Activated T-cell treated with anti-CD3 and anti-CD28 coated beads, Interleukin-2, amount 50 U/mL, for 72 hours (primary cell): ENCODE data around the gene ZBTB42. TPM values are rescaled to one million over a fixed set of nuclear protein-coding genes. Genes with fewer than 3 reads are reported as not detected.

Experiments
- ATAC-seq, 2 donors: fragments of 150-1000 bp; cut with Tn5 transposase; replicated peaks in 1 of 2; 2 replicates each; pipeline ENCODE4 v1.10.0; 2021; ENCODE audit warnings: moderate library complexity in 2 of 2, mild to moderate bottlenecking in 1 of 2
- DNase-seq, 2 donors: peaks; one replicate each; pipeline ENCODE4 v3.0.0; 2021 to 2022; ENCODE audit warnings: mixed read lengths in 1 of 2
- H3K27ac Mint-ChIP-seq: one replicate; pipeline ENCODE4 v1.8.0; 2022; ENCODE audit warnings: mild to moderate bottlenecking, moderate library complexity, mixed read lengths
- H3K27me3 Mint-ChIP-seq: one replicate; pipeline ENCODE4 v1.8.0; 2022; ENCODE audit warnings: low read depth, mixed read lengths
- H3K36me3 Mint-ChIP-seq, 2 donors: one replicate each; pipeline ENCODE4 v1.8.0; 2022; ENCODE audit warnings: mixed read lengths in 2 of 2, mild to moderate bottlenecking in 1 of 2; ENCODE audit not compliant: insufficient read depth in 2 of 2
- H3K4me1 Mint-ChIP-seq: one replicate; pipeline ENCODE4 v1.8.0; 2022; ENCODE audit warnings: low read depth, mixed read lengths
- H3K4me3 Mint-ChIP-seq, 2 donors: one replicate each; pipeline ENCODE4 v1.8.0; 2022; ENCODE audit warnings: mild to moderate bottlenecking in 2 of 2, mixed read lengths in 2 of 2, moderate library complexity in 2 of 2
- H3K9me3 Mint-ChIP-seq, 2 donors: one replicate each; pipeline ENCODE4 v1.8.0; 2022; ENCODE audit warnings: mixed read lengths in 2 of 2
- total RNA-seq, 2 donors: library from RNA; stranded (reverse); gene quantifications; one replicate each; pipeline ENCODE4 v1.2.3, GENCODE V29; 2022

ZBTB42 gene
- total RNA-seq, 2 donors from 2014 or later, result 2.5 to 3.0 TPM

DNA sequence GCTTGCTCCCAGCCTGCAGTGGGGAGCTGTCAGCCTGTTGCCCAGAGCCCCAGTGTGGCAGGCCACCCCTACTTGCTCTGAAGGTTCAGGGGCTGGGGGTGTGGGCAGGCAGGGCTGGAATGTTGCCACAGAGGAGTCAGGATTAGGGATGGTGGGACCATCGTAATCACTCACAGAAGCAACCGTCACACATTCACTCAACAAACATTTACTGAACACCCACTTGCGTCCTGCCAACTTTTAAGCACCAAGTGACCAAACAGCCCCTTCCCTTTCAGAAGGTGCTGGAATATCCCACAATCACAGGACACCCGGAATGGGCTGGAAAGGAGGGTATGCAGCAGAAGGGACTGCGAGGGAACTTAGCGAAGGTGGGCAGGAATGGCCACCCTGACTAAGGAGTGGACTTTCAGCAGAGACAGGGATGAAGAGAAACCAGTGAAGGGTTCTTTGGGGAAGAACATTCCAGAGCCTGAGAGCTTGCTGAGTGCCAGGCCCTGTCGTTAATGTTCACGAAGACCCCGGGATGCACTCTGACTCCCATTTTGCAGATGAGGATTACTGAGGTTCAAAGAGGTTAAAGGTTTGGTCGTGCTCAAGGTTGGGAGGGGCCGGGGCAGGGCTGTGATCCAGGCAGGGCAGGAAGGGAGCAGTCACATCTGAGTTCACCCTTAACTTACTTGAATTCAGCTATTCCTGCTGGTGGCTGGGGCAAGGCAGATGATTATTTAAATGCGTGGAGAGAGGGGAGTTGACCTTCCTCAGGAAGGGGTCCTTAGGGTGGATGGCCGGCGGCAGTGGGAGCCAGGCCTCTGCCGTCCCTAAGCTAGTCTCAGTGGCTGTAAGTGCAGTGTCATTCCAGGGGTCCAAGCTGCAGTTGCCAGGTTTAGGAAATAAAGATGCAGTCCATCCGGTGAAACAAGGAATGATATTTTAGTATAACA, 2.3 kb upstream of the ZBTB42 start:
- no peak overlapping the region for H3K27ac Mint-ChIP-seq
- no peaks in the 10 kb centered on the region for H3K27me3 Mint-ChIP-seq

DNA sequence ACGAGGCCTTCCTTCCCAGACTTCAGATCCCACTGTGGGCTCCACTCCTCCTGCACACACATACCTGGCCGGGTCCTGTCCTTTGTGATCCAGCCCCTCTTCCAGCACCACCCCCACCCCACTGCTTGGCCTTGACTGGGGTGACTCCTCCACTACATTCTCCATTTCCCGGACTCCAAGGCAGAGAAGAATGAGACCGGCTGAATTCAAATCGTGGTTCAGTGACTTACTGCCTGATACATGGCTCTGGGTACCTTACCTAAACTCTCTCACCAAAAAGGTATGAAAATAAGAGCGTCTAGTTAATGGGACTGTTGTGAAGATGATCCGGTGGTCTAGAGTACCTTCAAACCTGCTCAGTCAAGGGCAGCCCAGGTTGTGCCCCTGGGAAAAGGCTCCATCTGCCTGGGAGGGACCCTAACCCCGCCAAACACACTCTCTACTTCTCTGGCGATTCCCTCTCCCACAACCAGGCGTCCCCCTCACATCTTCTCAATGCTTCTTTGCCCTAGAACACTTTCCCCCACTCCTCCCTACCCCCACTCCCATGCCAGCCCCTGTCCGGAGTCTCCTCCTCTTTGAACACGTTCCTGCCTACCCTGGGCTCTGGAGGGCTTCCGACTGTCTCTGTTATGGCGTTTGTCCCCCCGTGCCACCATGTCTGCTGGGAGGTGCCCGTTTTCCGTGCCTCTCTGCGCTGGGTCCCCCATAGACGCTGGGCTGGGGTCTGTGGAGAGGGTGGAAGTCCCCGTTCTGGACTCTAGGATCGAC, 1.5 kb upstream of the ZBTB42 start:
- no peaks in the 10 kb centered on the region for H3K9me3 Mint-ChIP-seq
- H3K27ac Mint-ChIP-seq, result peak overlapping the region; percentile 57
- no peak for ATAC-seq
- no peak for DNase-seq
- no peaks in the 10 kb centered on the region for H3K27me3 Mint-ChIP-seq
- no peaks in the 10 kb centered on the region for H3K36me3 Mint-ChIP-seq
- peaks cover 40% of the 10 kb centered on the region for H3K4me1 Mint-ChIP-seq
- peak overlapping the region; percentile 44 to 74 for H3K4me3 Mint-ChIP-seq

More for the DNA sequence above, 2.3 kb upstream of the ZBTB42 start:
- Mint-ChIP-seq H3K9me3 (no peaks in the 10 kb centered on the region), H3K4me1 (peaks cover 48% of the 10 kb centered on the region), H3K4me3 (peak overlapping the region in 1 of 2 donors; percentile 74), H3K36me3 (no peaks in the 10 kb centered on the region)
- ATAC-seq (no peak), DNase-seq (no peak)

DNA sequence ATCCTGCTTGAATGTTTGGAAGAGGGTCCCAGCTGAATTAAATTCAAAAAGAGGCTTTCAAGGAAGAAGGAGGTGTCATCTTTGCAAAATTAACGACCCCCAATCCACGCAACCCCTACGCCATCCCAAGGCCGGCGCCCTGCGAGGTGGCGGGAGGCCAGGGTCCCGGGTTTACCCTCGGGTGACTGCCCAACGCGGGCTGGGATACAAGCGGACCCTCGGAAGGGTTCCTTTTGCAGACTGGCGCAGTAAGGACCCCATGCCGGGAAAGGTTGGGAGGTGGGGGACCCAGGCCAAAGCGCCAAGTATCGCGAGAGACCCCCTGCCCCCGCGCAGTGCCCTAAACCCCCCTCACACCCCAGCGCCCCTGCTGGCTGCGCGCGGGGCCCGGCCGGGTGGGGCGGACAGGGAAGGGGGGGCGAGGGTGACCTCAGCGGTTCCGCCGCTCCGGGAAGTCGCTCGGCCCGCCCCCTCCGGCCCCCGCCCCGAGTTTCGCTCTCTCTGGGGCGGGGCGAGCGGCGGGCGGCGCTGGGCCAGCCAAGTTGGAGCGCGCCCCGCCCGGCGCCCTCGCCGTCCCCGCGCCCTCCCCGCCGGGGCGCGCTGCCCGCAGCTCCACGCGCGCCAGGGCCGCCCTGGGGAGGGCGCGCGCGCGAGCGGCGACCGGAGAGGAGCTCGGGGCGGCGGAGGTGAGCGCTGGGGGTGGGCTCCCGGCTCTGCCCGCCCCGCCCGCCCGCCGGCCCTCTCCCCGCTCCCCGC, 708 bp upstream of the ZBTB42 start:
- Mint-ChIP-seq H3K4me3 (peak overlapping the region; percentile 44 to 74), H3K36me3 (no peaks in the 10 kb centered on the region), H3K27ac (peak overlapping the region; percentile 57), H3K9me3 (no peaks in the 10 kb centered on the region), H3K27me3 (no peaks in the 10 kb centered on the region), H3K4me1 (peaks cover 36% of the 10 kb centered on the region)
- peak; percentile 84 to 86 for DNase-seq
- ATAC-seq, result peak; percentile 77

DNA sequence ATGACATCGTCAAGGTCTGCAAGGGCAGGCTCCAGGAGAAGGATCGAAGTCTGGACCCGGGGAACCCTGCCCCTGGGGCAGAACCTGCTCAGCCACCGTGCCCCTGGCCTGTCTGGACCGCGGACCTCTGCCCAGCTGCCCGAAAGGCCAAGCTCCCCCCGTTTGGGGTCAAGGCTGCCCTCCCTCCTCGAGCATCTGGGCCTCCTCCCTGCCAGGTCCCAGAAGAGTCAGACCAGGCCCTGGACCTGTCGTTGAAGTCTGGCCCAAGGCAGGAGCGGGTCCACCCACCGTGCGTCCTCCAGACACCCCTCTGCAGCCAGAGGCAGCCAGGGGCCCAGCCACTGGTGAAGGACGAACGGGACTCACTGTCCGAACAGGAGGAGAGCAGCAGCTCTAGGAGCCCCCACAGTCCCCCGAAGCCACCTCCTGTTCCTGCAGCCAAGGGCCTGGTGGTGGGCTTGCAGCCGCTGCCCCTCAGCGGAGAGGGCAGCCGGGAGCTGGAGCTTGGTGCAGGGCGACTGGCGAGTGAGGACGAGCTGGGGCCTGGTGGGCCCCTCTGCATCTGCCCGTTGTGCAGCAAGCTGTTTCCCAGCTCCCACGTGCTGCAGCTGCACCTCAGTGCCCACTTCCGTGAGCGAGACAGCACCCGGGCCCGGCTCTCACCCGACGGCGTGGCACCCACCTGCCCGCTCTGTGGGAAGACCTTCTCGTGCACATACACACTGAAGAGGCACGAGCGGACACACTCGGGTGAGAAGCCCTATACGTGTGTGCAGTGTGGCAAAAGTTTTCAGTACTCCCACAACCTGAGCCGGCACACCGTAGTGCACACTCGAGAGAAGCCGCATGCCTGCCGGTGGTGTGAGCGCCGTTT, 856 bp downstream of the ZBTB42 start:
- Mint-ChIP-seq H3K4me3 (peak overlapping the region; percentile 89 to 95), H3K36me3 (no peaks in the 10 kb centered on the region), H3K4me1 (peaks cover 27% of the 10 kb centered on the region), H3K9me3 (peaks cover 0 to 4% of the 10 kb centered on the region in 2 donors), H3K27ac (no peak overlapping the region), H3K27me3 (no peaks in the 10 kb centered on the region)
- DNase-seq (no peak), ATAC-seq (no peak)

DNA sequence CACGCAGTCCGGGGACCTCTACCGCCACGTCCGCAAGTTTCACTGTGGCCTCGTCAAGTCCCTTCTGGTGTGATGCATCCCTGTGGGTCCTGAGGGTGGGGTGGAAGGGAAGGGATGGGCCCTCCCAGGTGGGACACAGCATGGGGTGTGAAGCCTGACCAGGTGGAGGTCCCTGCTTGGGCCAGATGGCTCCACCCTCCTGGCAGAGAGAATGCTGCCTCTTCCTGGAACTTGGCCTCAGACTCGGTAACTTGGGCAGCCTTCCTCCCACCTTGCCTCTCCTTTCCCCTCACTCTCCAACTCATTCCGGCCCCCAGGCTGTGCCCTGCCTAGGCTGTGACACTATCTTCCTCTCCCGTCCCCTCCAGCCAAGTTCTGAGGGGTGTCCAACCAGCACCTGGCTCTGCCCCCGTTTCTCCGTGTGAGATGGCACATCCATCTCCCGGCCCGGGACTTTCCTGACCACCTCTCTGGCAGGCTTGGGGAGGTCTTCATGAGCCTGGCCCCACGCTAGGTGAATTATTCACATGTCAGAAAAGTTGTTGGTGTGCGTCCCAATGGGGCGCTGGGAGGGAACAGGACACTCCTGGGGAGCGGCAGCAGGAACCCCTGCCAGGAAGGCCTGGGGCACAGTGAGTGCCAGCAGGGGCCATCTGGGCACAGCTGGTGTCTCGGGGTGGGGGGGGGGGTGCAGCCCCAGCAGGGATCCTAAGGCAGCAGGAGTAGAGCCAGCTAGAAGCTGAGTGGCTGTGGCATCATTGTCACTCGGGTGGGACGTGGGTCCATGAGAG, 1.7 kb downstream of the ZBTB42 start:
- no peak for ATAC-seq
- DNase-seq, result no peak
- no peaks in the 10 kb centered on the region for H3K36me3 Mint-ChIP-seq
- H3K4me3 Mint-ChIP-seq, result peak overlapping the region; percentile 11 to 58
- peaks cover 0 to 4% of the 10 kb centered on the region in 2 donors for H3K9me3 Mint-ChIP-seq
- H3K27ac Mint-ChIP-seq, result no peak overlapping the region
- H3K27me3 Mint-ChIP-seq, result no peaks in the 10 kb centered on the region
- peaks cover 20% of the 10 kb centered on the region for H3K4me1 Mint-ChIP-seq

DNA sequence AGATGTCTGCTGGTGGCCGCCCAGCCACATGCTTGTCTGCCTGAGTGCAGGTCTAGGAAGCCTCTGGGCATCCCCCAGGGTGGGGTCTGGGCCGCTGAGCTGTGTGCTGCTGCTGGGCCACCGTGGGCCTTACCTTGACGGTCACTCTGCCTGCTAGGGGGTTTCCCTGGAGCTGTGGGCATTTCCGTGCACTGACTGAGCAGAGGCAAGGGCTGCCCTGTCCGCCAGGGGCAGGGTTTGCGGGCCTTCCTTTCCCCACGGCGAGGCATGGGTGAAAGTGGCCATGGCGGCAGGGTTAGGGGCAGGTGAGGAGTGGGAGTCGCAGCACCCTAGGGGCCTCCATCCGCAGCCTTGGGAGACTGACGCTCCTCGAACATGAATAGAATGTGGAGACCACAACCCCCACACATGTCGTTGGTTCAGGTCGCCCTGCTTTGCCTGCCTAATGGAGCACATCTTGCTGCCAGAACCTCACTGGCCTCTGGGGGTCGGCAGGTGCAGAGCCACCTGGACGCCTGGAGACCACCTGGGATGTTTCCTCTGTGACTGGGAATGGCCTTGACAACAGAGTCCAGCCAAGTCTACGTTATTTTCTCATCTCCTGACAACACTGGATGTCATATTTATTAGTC, 2.5 kb downstream of the ZBTB42 start:
- Mint-ChIP-seq H3K36me3 (no peaks in the 10 kb centered on the region), H3K27me3 (no peaks in the 10 kb centered on the region), H3K9me3 (peaks cover 0 to 4% of the 10 kb centered on the region in 2 donors), H3K27ac (no peak overlapping the region), H3K4me3 (no peak overlapping the region), H3K4me1 (peaks cover 20% of the 10 kb centered on the region)
- ATAC-seq, result no peak
- no peak for DNase-seq

DNA sequence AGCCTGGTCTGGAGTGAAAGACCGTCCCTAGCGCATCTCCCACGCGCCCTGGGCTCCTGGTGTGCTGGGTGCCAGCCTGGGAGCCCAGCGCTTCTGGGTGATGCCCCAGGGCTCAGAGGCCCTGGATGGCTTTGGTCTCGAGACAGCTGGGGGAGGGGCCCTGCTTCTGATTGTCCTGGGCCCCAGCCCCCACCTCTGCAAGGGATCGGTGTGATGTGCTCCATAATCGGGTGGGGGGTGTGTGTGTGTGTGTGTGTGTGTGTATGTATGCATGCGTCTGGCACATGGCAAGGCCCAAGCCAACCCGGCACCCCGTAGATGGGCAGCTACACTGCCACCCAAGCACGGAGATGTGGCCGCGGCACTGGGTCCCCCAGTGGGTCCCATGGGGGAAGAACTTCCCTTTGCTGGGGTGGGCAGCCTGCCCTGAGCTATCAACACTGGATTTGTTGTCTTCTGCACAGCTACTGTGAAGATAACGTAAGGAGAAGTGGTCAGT, 3.1 kb downstream of the ZBTB42 start:
- Mint-ChIP-seq H3K4me1 (peaks cover 20% of the 10 kb centered on the region), H3K27me3 (no peaks in the 10 kb centered on the region), H3K36me3 (no peaks in the 10 kb centered on the region), H3K9me3 (peaks cover 0 to 4% of the 10 kb centered on the region in 2 donors), H3K4me3 (no peak overlapping the region), H3K27ac (no peak overlapping the region)
- ATAC-seq, result no peak
- no peak for DNase-seq

DNA sequence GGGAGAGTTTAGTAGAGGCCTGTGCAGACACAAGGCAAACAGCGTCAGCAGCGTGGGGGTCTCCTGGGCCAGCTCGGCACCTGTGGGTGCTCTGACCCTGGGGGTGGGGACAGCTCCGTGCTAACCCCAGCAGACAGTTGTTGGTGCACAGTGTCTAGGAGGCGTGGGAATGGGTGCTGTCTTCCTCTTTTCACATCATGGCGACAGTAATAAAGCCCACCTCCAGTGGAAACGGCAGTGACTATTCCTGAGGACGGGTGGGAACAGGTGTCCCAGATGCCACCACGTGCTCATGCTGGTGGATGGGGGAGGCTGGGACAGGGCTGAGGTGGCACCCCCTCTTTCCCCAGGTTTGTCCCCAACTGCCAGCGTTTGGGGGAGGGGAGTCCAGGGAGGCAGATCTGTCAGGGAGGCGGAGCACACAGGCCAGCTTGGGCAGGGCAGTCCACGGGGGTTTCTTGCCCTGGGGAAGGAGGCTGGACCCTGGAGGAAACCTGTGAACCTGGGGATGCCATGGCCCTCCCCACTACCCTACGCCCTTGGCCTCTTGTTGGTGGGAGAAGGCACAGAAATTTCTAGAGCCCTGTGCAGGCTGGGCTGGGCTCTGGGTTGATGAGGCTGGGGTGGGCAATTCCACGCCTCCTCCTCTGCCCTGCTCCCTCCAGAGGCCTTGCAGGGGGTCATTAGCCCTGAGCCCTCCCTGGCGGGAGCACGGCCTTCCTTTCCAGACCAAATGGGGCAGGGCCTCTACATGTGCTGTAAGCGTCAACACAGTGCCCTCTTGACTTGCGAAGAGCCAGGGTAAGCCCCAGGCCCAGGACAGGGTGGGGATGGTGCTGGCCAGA, 3.8 kb downstream of the ZBTB42 start:
- Mint-ChIP-seq H3K4me3 (no peak overlapping the region), H3K36me3 (no peaks in the 10 kb centered on the region), H3K9me3 (peaks cover 0 to 4% of the 10 kb centered on the region in 2 donors), H3K27ac (no peak overlapping the region), H3K4me1 (peaks cover 17% of the 10 kb centered on the region), H3K27me3 (no peaks in the 10 kb centered on the region)
- ATAC-seq (no peak), DNase-seq (no peak)

DNA sequence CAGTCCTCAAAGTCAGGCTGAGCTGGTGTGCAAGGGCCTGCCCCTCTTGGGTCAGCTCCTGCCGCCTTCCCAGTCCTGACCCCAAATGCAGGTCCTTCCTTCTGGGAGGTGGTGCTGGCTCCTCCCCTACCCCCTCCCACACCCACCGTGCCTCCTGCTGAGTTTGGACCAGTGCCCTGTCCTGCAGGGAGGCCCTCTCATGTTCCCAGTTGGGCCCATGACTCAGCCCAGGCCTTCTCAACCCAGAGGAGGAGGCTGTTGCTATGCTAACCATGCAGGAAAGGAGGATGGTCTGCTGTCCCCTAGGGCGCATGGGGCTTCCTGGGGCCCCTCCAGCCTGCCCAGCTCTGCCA, 4.4 kb downstream of the ZBTB42 start:
- Mint-ChIP-seq H3K36me3 (no peaks in the 10 kb centered on the region), H3K4me1 (peaks cover 12% of the 10 kb centered on the region), H3K9me3 (peaks cover 0 to 4% of the 10 kb centered on the region in 2 donors), H3K27ac (no peak overlapping the region), H3K27me3 (no peaks in the 10 kb centered on the region), H3K4me3 (no peak overlapping the region)
- ATAC-seq (no peak), DNase-seq (no peak)

DNA sequence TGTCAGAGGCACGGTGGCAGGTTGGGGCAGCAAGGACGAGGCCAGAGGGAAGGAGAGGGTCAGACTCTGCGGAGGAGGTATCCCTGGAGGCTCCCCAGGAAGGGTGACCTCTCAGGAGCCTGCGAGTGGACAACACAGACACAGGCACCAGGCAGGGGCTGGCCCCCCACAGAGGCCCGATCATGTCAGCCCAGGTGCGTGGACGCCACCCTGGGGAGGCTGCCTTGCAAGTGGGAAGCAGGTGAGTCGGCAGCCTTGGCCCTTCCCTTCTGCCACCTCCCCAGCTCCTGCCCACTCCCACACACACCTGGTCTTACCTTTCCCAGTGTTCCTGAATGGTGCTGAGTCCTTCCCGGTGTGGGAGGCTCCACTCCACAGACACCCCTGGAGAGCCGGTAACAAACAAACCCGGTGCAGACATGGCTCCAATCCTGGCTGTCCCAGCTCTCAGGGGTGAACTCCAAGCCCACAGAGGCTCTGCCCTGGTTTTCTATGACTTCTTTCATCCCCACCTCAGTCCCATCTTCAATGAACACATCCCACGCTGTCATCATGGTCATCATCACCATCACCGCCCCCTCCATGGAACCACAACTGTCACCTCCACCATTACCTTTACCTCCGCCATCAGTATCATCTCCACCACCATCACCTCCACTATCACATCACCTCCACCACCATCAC, 5.2 kb downstream of the ZBTB42 start:
- Mint-ChIP-seq H3K4me1 (peaks cover 12% of the 10 kb centered on the region), H3K27me3 (no peaks in the 10 kb centered on the region), H3K9me3 (peaks cover 0 to 4% of the 10 kb centered on the region in 2 donors), H3K27ac (no peak overlapping the region), H3K4me3 (no peak overlapping the region), H3K36me3 (no peaks in the 10 kb centered on the region)
- DNase-seq (no peak), ATAC-seq (no peak)
